DND-41 (cell line): Measurements from ENCODE around the gene IKBKE.

ENCODE experiments used
- ATAC-seq: fragments of 200-7000 bp; cut with Tn5 transposase; 3 replicates; pipeline ENCODE4 v1.9.1; 2021; ENCODE audit warnings: low read depth; ENCODE audit not compliant: insufficient read depth
- DNase-seq: peaks from one replicate; pipeline ENCODE4 v3.0.0-alpha.2; 2020
- H2AFZ ChIP-seq: 2 replicates; pipeline ENCODE4 v1.6.0; 2012; ENCODE audit warnings: low read depth, low read length
- H3K27ac ChIP-seq: 2 replicates; pipeline ENCODE4 v1.5.1; 2012; ENCODE audit warnings: low read length, inconsistent platforms
- H3K27me3 ChIP-seq: fragments of 200-600 bp; sonication (generic); 2 replicates; pipeline ENCODE4 v1.6.0; 2012; ENCODE audit warnings: low read length, mild to moderate bottlenecking, inconsistent platforms; ENCODE audit not compliant: insufficient read depth, poor library complexity
- H3K36me3 ChIP-seq: 2 replicates; pipeline ENCODE4 v1.5.1; 2012; ENCODE audit warnings: low read length, inconsistent platforms; ENCODE audit not compliant: insufficient read depth
- H3K4me1 ChIP-seq: 2 replicates; pipeline ENCODE4 v1.5.1; 2012; ENCODE audit warnings: mild to moderate bottlenecking, low read length; ENCODE audit not compliant: insufficient read depth
- H3K4me2 ChIP-seq: 2 replicates; pipeline ENCODE4 v1.6.0; 2012; ENCODE audit warnings: mild to moderate bottlenecking, moderate library complexity, low read length, inconsistent platforms; ENCODE audit not compliant: insufficient read depth
- H3K4me3 ChIP-seq, 2 experiments: fragments of 200-600 bp in 1 of 2; shearing (Covaris generic) in 1 of 2; 2 replicates each; pipeline ENCODE4 v1.5.1; 2012 to 2016; ENCODE audit warnings: inconsistent platforms in 2 of 2, low read length in 2 of 2, mild to moderate bottlenecking in 2 of 2, low read depth in 1 of 2, moderate library complexity in 1 of 2
- H3K79me2 ChIP-seq: 2 replicates; pipeline ENCODE4 v1.6.0; 2012; ENCODE audit warnings: low read length, inconsistent platforms; ENCODE audit not compliant: insufficient read depth
- H3K9ac ChIP-seq: 2 replicates; pipeline ENCODE4 v1.6.0; 2012; ENCODE audit warnings: low read depth, mild to moderate bottlenecking, inconsistent platforms, low read length, moderate library complexity
- H3K9me3 ChIP-seq: 2 replicates; pipeline ENCODE4 v1.5.1; 2012; ENCODE audit warnings: low read length, moderate library complexity, mild to moderate bottlenecking, inconsistent platforms; ENCODE audit not compliant: insufficient read depth, severe bottlenecking
- H4K20me1 ChIP-seq: 2 replicates; pipeline ENCODE4 v1.6.0; 2012; ENCODE audit warnings: low read length; ENCODE audit not compliant: insufficient read depth
- CTCF ChIP-seq: IDR thresholded peaks from 2 replicates; pipeline ENCODE4 v1.5.1; 2012; ENCODE audit warnings: borderline replicate concordance, low read length, moderate library complexity, mild to moderate bottlenecking; ENCODE audit not compliant: poor library complexity, severe bottlenecking; ENCODE audit errors: extremely low read depth
- EZH2 ChIP-seq: IDR thresholded peaks from 3 replicates; pipeline ENCODE4 v1.6.1; 2012; ENCODE audit warnings: borderline replicate concordance, low read depth, mild to moderate bottlenecking, moderate library complexity, low read length, inconsistent platforms; ENCODE audit not compliant: severe bottlenecking

The IKBKE gene

GRCh38 chr1:206448471-206448870, 21.8 kb upstream of the IKBKE start:
- Histone ChIP-seq H3K27me3 (no peaks in the 10 kb centered on the region), H4K20me1 (no peaks in the 10 kb centered on the region), H3K79me2 (no peaks in the 10 kb centered on the region), H3K36me3 (peaks cover 48% of the 10 kb centered on the region), H3K4me3 (no peak overlapping the region), H3K4me2 (no peak overlapping the region), H3K27ac (no peak overlapping the region), H3K9ac (no peak overlapping the region), H3K4me1 (no peaks in the 10 kb centered on the region), H3K9me3 (no peaks in the 10 kb centered on the region), H2AFZ (no peak overlapping the region)
- ATAC-seq (no peak), DNase-seq (no peak)
- TF ChIP-seq EZH2 (no peak), CTCF (no peak)

- Histone ChIP-seq H2AFZ (no peak overlapping the region), H3K4me3 (no peak overlapping the region), H3K36me3 (peaks cover 47% of the 10 kb centered on the region), H3K79me2 (no peaks in the 10 kb centered on the region), H3K27ac (no peak overlapping the region), H3K4me1 (no peaks in the 10 kb centered on the region), H3K9ac (no peak overlapping the region), H3K27me3 (no peaks in the 10 kb centered on the region), H4K20me1 (no peaks in the 10 kb centered on the region), H3K9me3 (no peaks in the 10 kb centered on the region), H3K4me2 (no peak overlapping the region)
- DNase-seq (no peak), ATAC-seq (no peak)
- TF ChIP-seq CTCF (no peak), EZH2 (no peak)
Measured at GRCh38 chr1:206449565-206449964, 20.7 kb upstream of the IKBKE start.

- H3K27me3 ChIP-seq, result no peaks in the 10 kb centered on the region
- no peak overlapping the region for H2AFZ ChIP-seq
- ATAC-seq (no peak), DNase-seq (no peak)
- H3K4me3 ChIP-seq, result no peak overlapping the region
- H3K4me1 ChIP-seq, result no peaks in the 10 kb centered on the region
- no peaks in the 10 kb centered on the region for H3K79me2 ChIP-seq
- no peaks in the 10 kb centered on the region for H3K9me3 ChIP-seq
- no peak overlapping the region for H3K27ac ChIP-seq
- H3K4me2 ChIP-seq, result no peak overlapping the region
- TF ChIP-seq CTCF (no peak), EZH2 (no peak)
- H3K36me3 ChIP-seq, result peaks cover 54% of the 10 kb centered on the region
- H4K20me1 ChIP-seq, result no peaks in the 10 kb centered on the region; the same call in 1 of the 2 replicates
- H3K9ac ChIP-seq, result no peak overlapping the region
Measured at GRCh38 chr1:206450281-206450680, 20.0 kb upstream of the IKBKE start.

DNA sequence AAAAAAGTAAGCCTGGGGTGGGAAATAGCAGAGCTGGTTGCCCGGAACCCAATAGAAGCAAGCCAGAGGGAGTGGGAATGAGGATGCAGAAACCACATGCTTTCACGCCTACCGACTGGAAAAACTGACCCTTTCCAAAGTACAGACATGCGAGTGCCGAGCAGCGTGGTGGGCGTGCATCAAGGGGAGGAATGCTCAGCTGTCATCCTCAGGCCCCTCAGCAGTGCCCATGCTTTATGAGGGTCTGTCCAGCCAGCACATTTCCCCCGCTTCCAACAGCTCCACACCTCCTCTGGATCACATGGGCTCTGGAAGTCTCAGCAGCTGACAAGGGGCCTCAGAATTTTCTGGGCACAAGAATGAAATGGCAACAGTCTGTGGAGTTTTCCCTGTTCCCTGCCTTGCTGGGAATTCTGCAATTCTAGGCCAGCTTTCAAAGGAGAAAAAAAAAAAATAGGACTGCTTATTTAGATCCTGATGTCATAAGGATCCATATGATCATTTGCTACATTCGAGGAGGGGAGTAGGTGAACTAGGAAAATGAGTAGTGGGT, 19.1 kb upstream of the IKBKE start:
- Histone ChIP-seq H2AFZ (no peak overlapping the region), H3K4me1 (no peaks in the 10 kb centered on the region), H3K27me3 (no peaks in the 10 kb centered on the region), H3K9me3 (no peaks in the 10 kb centered on the region), H3K9ac (no peak overlapping the region), H3K4me3 (no peak overlapping the region), H3K79me2 (no peaks in the 10 kb centered on the region), H3K36me3 (peaks cover 46% of the 10 kb centered on the region), H3K4me2 (no peak overlapping the region), H3K27ac (no peak overlapping the region), H4K20me1 (no peaks in the 10 kb centered on the region; the same call in 1 of the 2 replicates)
- no peak for ATAC-seq
- no peak for DNase-seq
- TF ChIP-seq EZH2 (no peak), CTCF (no peak)
